ENCODE results near the gene EIF2S3. TPM values are rescaled to one million over a fixed set of nuclear protein-coding genes. Genes with fewer than 3 reads are reported as not detected.

EIF2S3 gene
- total and polyA plus RNA-seq, 2 of the 4 experiments (the other 2 are of a cell fraction) = 97.9 to 416 TPM

DNA sequence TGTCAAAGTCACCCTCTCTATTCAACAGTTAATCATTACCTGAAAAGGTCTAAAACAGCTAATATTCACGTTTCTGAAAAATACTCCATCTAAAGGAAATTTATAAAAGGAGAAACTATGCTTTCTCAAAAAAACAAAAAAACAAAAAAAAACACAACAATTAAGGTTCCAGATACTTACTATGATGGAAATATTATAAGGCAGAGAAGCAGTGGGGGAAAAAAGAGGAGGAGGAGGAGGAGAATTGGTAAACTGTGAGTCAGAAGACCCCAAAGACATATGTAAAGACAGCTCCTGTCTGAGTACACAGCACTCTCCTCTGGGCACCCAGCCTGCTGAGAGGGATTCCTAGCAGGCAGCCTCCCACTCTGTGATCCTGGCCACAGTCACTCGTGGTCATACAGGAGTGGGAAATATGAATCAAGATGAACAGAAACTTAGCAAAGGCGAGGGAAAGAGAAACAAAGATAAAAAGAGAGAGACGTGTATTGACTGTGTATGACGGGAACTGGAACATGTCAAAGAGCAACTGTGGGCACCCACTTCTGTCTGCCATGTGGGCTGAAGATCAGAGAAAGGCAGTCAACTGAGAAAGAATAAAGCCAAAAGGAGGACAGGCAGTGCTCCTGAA is 40.3 kb upstream of the EIF2S3 start:
- H2BK5ac ChIP-seq (ENCODE audit: low read depth, low read length, poor library complexity, severe bottlenecking) = no peak overlapping the region
- dilution Hi-C loops (cut with HindIII; ENCODE audit: low sequenced_read_pairs, unreplicated experiment) = no loop called here
- H3K4me2 ChIP-seq (ENCODE audit: low read depth, low read length) = peak overlapping the region; percentile 4; the same call in 1 of the 2 replicates
- POLR2A ChIA-PET (ENCODE audit: unreplicated experiment) = no interaction called here
- no peak overlapping the region for H2AFZ ChIP-seq (replicated peaks; ENCODE audit: low read length, poor library complexity)
- no peaks in the 10 kb centered on the region for H3K9me1 ChIP-seq (ENCODE audit: insufficient read depth, low read length)
- no peak overlapping the region for H4K5ac ChIP-seq (ENCODE audit: low read depth, low read length)
- no peak overlapping the region for H2BK15ac ChIP-seq (ENCODE audit: low read depth, low read length)
- H3K27ac ChIP-seq (ENCODE audit: insufficient read depth, low read length) = no peak overlapping the region
- H2AK9ac ChIP-seq (replicated peaks; ENCODE audit: low read depth, low read length, poor library complexity) = no peak overlapping the region
- H3K18ac ChIP-seq (ENCODE audit: low read depth, low read length) = no peak overlapping the region
- in situ Hi-C loops (cut with MboI; ENCODE audit: low sequenced_read_pairs) = no loop called here
- peaks cover 2% of the 10 kb centered on the region; the same call in 1 of the 2 replicates for H3K4me1 ChIP-seq (ENCODE audit: control insufficient read depth, insufficient read depth, low read length)
- H3K4ac ChIP-seq (ENCODE audit: low read depth, low read length) = no peak overlapping the region
- no TSS peak for BruUV-seq (replicated peaks)
- H3K79me1 ChIP-seq (ENCODE audit: low read depth in 1 of 2, low read length in 2 of 2) = peaks cover 3 to 28% of the 10 kb centered on the region in 2 experiments; a peak in 3 of 4 replicates
- H4K20me1 ChIP-seq (ENCODE audit: insufficient read depth, low read length) = no peaks in the 10 kb centered on the region; the same call in 1 of the 2 replicates
- DNase-seq (peak; percentile 9), ATAC-seq (ENCODE audit: low read depth) (no peak)
- no peak overlapping the region for H2BK20ac ChIP-seq (ENCODE audit: low read depth, low read length)
- H3K36me3 ChIP-seq (ENCODE audit: control insufficient read depth, insufficient read depth, low read length) = no peaks in the 10 kb centered on the region
- no peak overlapping the region for H4K91ac ChIP-seq (ENCODE audit: insufficient read depth, low read depth, low read length)
- no peak overlapping the region for H3K23ac ChIP-seq (ENCODE audit: low read depth, low read length)
- no peaks in the 10 kb centered on the region for H3K9me3 ChIP-seq (ENCODE audit: control insufficient read depth, insufficient read depth, low read length)
- H4K8ac ChIP-seq (ENCODE audit: low read depth in 2 of 2, low read length in 2 of 2) = no peak overlapping the region
- TF ChIP-seq RCOR1 (IDR thresholded peaks at IDR 0.05; ENCODE audit: insufficient replicate concordance, low read length) = no peak
- no peak for TF ChIP-seq CEBPB (IDR thresholded peaks at IDR 0.05; ENCODE audit: low read depth, low read length)
- no peak for TF ChIP-seq MAZ (IDR thresholded peaks at IDR 0.05; ENCODE audit: borderline replicate concordance, low read depth, low read length)
- TF ChIP-seq FOS (IDR thresholded peaks at IDR 0.05; ENCODE audit: low read depth, low read length) = no peak
- no peak for TF ChIP-seq MAFK (IDR thresholded peaks at IDR 0.05; ENCODE audit: low read depth, low read length)
- no peak for TF ChIP-seq CHD1 (IDR thresholded peaks at IDR 0.05; ENCODE audit: low read depth, low read length)
- no peak for TF ChIP-seq BHLHE40 (IDR thresholded peaks at IDR 0.05; ENCODE audit: low read depth, low read length)
- TF ChIP-seq NFE2L2 (IDR thresholded peaks at IDR 0.05; ENCODE audit: low read depth, low read length) = no peak
- no peak for TF ChIP-seq USF2 (IDR thresholded peaks at IDR 0.05; ENCODE audit: low read depth, low read length)
- TF ChIP-seq RFX5 (IDR thresholded peaks at IDR 0.05; ENCODE audit: low read depth, low read length) = no peak
- TF ChIP-seq, protein P1, sequence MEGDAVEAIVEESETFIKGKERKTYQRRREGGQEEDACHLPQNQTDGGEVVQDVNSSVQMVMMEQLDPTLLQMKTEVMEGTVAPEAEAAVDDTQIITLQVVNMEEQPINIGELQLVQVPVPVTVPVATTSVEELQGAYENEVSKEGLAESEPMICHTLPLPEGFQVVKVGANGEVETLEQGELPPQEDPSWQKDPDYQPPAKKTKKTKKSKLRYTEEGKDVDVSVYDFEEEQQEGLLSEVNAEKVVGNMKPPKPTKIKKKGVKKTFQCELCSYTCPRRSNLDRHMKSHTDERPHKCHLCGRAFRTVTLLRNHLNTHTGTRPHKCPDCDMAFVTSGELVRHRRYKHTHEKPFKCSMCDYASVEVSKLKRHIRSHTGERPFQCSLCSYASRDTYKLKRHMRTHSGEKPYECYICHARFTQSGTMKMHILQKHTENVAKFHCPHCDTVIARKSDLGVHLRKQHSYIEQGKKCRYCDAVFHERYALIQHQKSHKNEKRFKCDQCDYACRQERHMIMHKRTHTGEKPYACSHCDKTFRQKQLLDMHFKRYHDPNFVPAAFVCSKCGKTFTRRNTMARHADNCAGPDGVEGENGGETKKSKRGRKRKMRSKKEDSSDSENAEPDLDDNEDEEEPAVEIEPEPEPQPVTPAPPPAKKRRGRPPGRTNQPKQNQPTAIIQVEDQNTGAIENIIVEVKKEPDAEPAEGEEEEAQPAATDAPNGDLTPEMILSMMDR (conservative IDR thresholded peaks at IDR 0.05; ENCODE audit: low read depth, low read length) = no peak
- intact Hi-C loops (cut with micrococcal nuclease) = no loop called here
- no peak overlapping the region for H2AK5ac ChIP-seq (ENCODE audit: low read depth, low read length)
- peaks cover 2% of the 10 kb centered on the region for H3K27me3 ChIP-seq (ENCODE audit: control insufficient read depth, insufficient read depth, low read length)
- 40% methylated on average over 2 of the region's 5 CpGs; no CpG with 5 or more reads in 1 of the 2 experiments for WGBS, 2 experiments (ENCODE audit: extremely low coverage in 2 of 2, insufficient read length in 1 of 2)
- no peak overlapping the region for H3K56ac ChIP-seq (ENCODE audit: extremely low read depth, insufficient read depth, low read length)
- no peak overlapping the region for H2BK120ac ChIP-seq (ENCODE audit: low read depth, low read length)
- no peak overlapping the region for H3K9ac ChIP-seq (ENCODE audit: low read depth, low read length)
- CTCF ChIA-PET = interaction anchor here (1.0 to 1.5 kb wide), 2 partner anchors 21 to 40 kb away, joined by 4 read pairs; partner anchors contain the start of gene EIF2S3
- H3K4me3 ChIP-seq (ENCODE audit: insufficient read depth, low read depth, low read length) = no peak overlapping the region
- no peak overlapping the region for H3K14ac ChIP-seq (replicated peaks; ENCODE audit: low read depth, low read length)
